MM.1S (cell line): ENCODE measurements around the gene WDR90.

Experiments
- DNase-seq: peaks from one replicate; pipeline ENCODE4 v3.0.0-alpha.2; 2015
- H2AFZ ChIP-seq: fragments of 300-600 bp; sonication (generic); 2 replicates; pipeline ENCODE4 v1.6.0; 2016; ENCODE audit warnings: antibody characterized with exemption, low read length
- H3F3A ChIP-seq: fragments of 300-600 bp; sonication (generic); 2 replicates; pipeline ENCODE4 v1.6.1; 2016; ENCODE audit warnings: mild to moderate bottlenecking, antibody characterized with exemption, low read length, moderate library complexity, mixed read lengths; ENCODE audit not compliant: insufficient read depth
- H3K27ac ChIP-seq: fragments of 300-600 bp; sonication (generic); 2 replicates; pipeline ENCODE4 v1.5.1; 2016; ENCODE audit warnings: mild to moderate bottlenecking, low read length
- H3K27me3 ChIP-seq: fragments of 300-600 bp; sonication (generic); replicated peaks from 2 replicates; pipeline ENCODE4 v1.6.0; 2016; ENCODE audit warnings: low read length; ENCODE audit not compliant: insufficient read depth
- H3K36me3 ChIP-seq: fragments of 300-600 bp; sonication (generic); replicated peaks from 2 replicates; pipeline ENCODE4 v1.6.1; 2016; ENCODE audit warnings: mild to moderate bottlenecking, low read length, mixed read lengths; ENCODE audit not compliant: insufficient read depth
- H3K4me1 ChIP-seq: fragments of 300-600 bp; sonication (generic); 2 replicates; pipeline ENCODE4 v1.6.1; 2016; ENCODE audit warnings: low read length, mixed read lengths
- H3K4me2 ChIP-seq: fragments of 300-600 bp; sonication (generic); 2 replicates; pipeline ENCODE4 v1.6.0; 2016; ENCODE audit warnings: low read depth, low read length
- H3K4me3 ChIP-seq: fragments of 300-600 bp; sonication (generic); 2 replicates; pipeline ENCODE4 v1.5.1; 2016; ENCODE audit warnings: low read length, mixed read lengths
- H3K79me2 ChIP-seq: fragments of 300-600 bp; sonication (generic); 2 replicates; pipeline ENCODE4 v1.6.1; 2016; ENCODE audit warnings: mixed run types, low read length, mixed read lengths
- H3K9ac ChIP-seq: fragments of 300-600 bp; sonication (generic); 2 replicates; pipeline ENCODE4 v1.6.1; 2016; ENCODE audit warnings: low read length, mixed read lengths
- H3K9me2 ChIP-seq: fragments of 300-600 bp; sonication (generic); replicated peaks from 2 replicates; pipeline ENCODE4 v1.6.1; 2016; ENCODE audit warnings: mild to moderate bottlenecking, low read length, mixed read lengths; ENCODE audit not compliant: insufficient read depth
- H3K9me3 ChIP-seq: fragments of 300-600 bp; sonication (generic); replicated peaks from 2 replicates; pipeline ENCODE4 v1.6.1; 2016; ENCODE audit warnings: mild to moderate bottlenecking, low read length, mixed read lengths; ENCODE audit not compliant: insufficient read depth
- H4K20me1 ChIP-seq: fragments of 300-600 bp; sonication (generic); 2 replicates; pipeline ENCODE4 v1.6.1; 2016; ENCODE audit warnings: mild to moderate bottlenecking, low read length, moderate library complexity, mixed read lengths; ENCODE audit not compliant: insufficient read depth
- CTCF ChIP-seq: fragments of 300-600 bp; sonication (generic); IDR thresholded peaks from 2 replicates; pipeline ENCODE4 v1.5.1; 2016; ENCODE audit warnings: antibody characterized with exemption, low read length, mixed read lengths
- EZH2 ChIP-seq: fragments of 300-600 bp; sonication (generic); optimal IDR thresholded peaks from 2 replicates; pipeline ENCODE3; 2017; ENCODE audit warnings: low read depth, mild to moderate bottlenecking, antibody characterized with exemption, low read length, mixed read lengths
- EZH2phosphoT487 ChIP-seq: fragments of 300-600 bp; sonication (generic); IDR thresholded peaks from 2 replicates; pipeline ENCODE4 v1.6.1; 2018; ENCODE audit warnings: antibody characterized with exemption, low read length

Gene WDR90

GRCh38 chr16:624526-625070 lies 24.6 kb upstream of the WDR90 start:
- Histone ChIP-seq H2AFZ (no peak overlapping the region), H3K4me2 (no peak overlapping the region)

GRCh38 chr16:625117-625976 lies 23.8 kb upstream of the WDR90 start:
- Histone ChIP-seq H3K79me2 (0 out of 2 replicates have a peak, but pooled peaks cover 3% of the 10 kb centered on the region), H3K9me3 (no peaks in the 10 kb centered on the region), H3K27me3 (no peaks in the 10 kb centered on the region), H3F3A (no peaks in the 10 kb centered on the region), H3K36me3 (no peaks in the 10 kb centered on the region), H3K9me2 (no peaks in the 10 kb centered on the region), H2AFZ (no peak overlapping the region), H4K20me1 (no peaks in the 10 kb centered on the region), H3K27ac (no peak overlapping the region), H3K9ac (no peak overlapping the region), H3K4me1 (no peaks in the 10 kb centered on the region), H3K4me2 (no peak overlapping the region), H3K4me3 (no peak overlapping the region)
- no peak for DNase-seq
- no peak for TF ChIP-seq EZH2
- TF ChIP-seq CTCF, result no peak
- no peak for TF ChIP-seq EZH2phosphoT487

More at GRCh38 chr16:624526-625070, 24.6 kb upstream of the WDR90 start:
- Histone ChIP-seq H3K9me3 (no peaks in the 10 kb centered on the region), H3K79me2 (0 out of 2 replicates have a peak, but pooled peaks cover 3% of the 10 kb centered on the region), H3K36me3 (no peaks in the 10 kb centered on the region), H3F3A (no peaks in the 10 kb centered on the region), H3K4me1 (no peaks in the 10 kb centered on the region), H3K27me3 (no peaks in the 10 kb centered on the region), H3K9me2 (no peaks in the 10 kb centered on the region), H3K27ac (no peak overlapping the region), H3K9ac (no peak overlapping the region), H3K4me3 (no peak overlapping the region), H4K20me1 (no peaks in the 10 kb centered on the region)
- no peak for DNase-seq
- TF ChIP-seq CTCF (no peak), EZH2 (no peak), EZH2phosphoT487 (no peak)

GRCh38 chr16:625977-626765 lies 23.0 kb upstream of the WDR90 start:
- H3K4me2 ChIP-seq, result no peak overlapping the region
- H3K9me3 ChIP-seq, result no peaks in the 10 kb centered on the region
- no peaks in the 10 kb centered on the region for H3K4me1 ChIP-seq
- TF ChIP-seq EZH2, result no peak
- no peak for TF ChIP-seq EZH2phosphoT487
- H3K9me2 ChIP-seq, result no peaks in the 10 kb centered on the region
- H3K9ac ChIP-seq, result no peak overlapping the region
- no peaks in the 10 kb centered on the region for H4K20me1 ChIP-seq
- no peak overlapping the region for H2AFZ ChIP-seq
- no peaks in the 10 kb centered on the region for H3F3A ChIP-seq
- 0 out of 2 replicates have a peak, but pooled peaks cover 3% of the 10 kb centered on the region for H3K79me2 ChIP-seq
- H3K36me3 ChIP-seq, result no peaks in the 10 kb centered on the region
- H3K27ac ChIP-seq, result no peak overlapping the region
- no peak for DNase-seq
- H3K4me3 ChIP-seq, result no peak overlapping the region
- no peaks in the 10 kb centered on the region for H3K27me3 ChIP-seq
